Activated naive CD8-positive, alpha-beta T cell (primary cell): Measurements from ENCODE around the gene TTC39B.

Experiments used
- H3K27ac Mint-ChIP-seq: one replicate; pipeline ENCODE4 v1.8.0; 2021; ENCODE audit warnings: mixed read lengths
- H3K27me3 Mint-ChIP-seq: one replicate; pipeline ENCODE4 v1.8.0; 2021; ENCODE audit warnings: mixed read lengths
- H3K36me3 Mint-ChIP-seq: one replicate; pipeline ENCODE4 v1.8.0; 2021; ENCODE audit warnings: mixed read lengths
- H3K4me1 Mint-ChIP-seq: one replicate; pipeline ENCODE4 v1.8.0; 2021; ENCODE audit warnings: low read depth, mixed read lengths
- H3K4me3 Mint-ChIP-seq: one replicate; pipeline ENCODE4 v1.8.0; 2021; ENCODE audit warnings: mild to moderate bottlenecking, mixed read lengths
- H3K9me3 Mint-ChIP-seq: one replicate; pipeline ENCODE4 v1.8.0; 2021; ENCODE audit warnings: low read depth, mixed read lengths

Gene TTC39B

DNA sequence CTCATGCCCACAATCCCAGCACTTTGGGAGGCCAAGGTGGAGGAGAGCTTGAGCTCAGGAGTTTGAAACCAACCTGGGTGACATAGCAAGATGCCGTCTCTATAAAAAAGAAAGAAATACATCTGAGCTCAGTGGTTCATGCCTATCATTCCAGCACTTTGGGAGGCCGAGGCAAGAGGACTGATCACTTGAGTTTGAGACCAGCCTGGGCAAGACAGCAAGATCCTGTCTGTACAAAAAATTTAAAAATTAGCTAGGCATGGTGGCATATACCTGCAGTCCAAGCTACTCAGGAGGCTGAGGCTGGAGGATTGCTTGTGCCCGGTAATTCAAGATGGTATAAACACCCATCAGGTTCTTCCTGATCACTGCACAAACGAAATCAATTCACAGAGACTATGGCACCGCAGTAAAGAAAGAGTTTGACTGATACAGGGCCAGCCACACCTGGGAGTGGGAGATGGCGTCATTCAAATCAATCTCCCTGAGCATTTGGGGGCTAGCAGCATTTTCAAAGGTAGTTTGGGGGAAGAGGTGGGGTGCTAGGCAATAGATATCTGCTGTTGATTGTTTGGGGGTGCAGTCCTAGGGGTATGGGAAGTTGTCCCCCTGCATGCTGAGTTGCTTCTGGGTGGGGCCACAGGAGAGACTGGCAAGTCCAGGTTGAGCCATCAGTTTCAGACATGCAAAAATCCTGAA lies 169.2 kb downstream of the TTC39B start:
- peaks cover 5% of the 10 kb centered on the region for H3K4me1 Mint-ChIP-seq
- H3K27me3 Mint-ChIP-seq: no peaks in the 10 kb centered on the region
- H3K4me3 Mint-ChIP-seq: no peak overlapping the region
- no peaks in the 10 kb centered on the region for H3K36me3 Mint-ChIP-seq
- H3K27ac Mint-ChIP-seq: no peak overlapping the region
- no peaks in the 10 kb centered on the region for H3K9me3 Mint-ChIP-seq

DNA sequence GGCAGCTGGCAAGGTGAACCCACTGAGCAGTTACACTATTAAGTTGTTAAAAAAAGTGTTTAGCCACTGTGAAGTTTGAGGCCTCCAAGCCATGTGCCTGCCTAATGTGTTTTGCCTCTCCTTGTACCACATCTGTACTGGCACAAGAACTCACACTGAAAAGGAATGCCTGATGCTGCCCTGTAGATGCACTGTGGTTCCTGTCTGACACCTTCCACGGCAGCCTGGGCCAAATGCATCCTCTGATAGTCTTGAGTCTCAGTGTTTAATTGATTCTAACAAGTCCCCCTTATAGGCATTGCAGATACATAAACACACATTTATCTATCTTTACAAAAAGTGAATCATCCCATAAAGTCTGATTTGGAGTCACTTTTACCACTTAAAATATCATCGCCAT lies 169.9 kb downstream of the TTC39B start:
- H3K36me3 Mint-ChIP-seq: no peaks in the 10 kb centered on the region
- no peak overlapping the region for H3K27ac Mint-ChIP-seq
- H3K4me3 Mint-ChIP-seq: no peak overlapping the region

DNA sequence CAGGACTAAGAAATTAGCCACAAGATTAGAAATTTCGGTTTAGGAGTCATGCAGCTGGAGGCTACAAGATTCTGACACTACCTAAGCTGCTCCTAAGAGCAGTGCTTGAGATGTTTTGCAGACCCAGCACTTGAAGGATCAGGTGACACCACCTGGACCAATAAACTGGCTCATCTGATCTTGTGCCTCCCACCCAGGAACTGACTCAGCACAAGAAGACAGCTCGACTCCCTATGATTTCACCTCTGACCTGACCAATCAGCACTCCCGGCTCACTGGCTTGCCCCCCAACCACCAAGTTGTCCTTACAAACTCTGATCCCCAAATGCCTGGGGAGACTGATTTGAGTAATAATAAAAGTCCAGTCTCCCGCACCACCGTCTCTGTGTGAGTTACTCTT lies 170.4 kb downstream of the TTC39B start:
- H3K4me3 Mint-ChIP-seq: no peak overlapping the region
- no peaks in the 10 kb centered on the region for H3K27me3 Mint-ChIP-seq
- H3K9me3 Mint-ChIP-seq: no peaks in the 10 kb centered on the region
- no peak overlapping the region for H3K27ac Mint-ChIP-seq
- no peaks in the 10 kb centered on the region for H3K36me3 Mint-ChIP-seq
- peaks cover 4% of the 10 kb centered on the region for H3K4me1 Mint-ChIP-seq

More for the DNA sequence above, 169.9 kb downstream of the TTC39B start:
- no peaks in the 10 kb centered on the region for H3K27me3 Mint-ChIP-seq
- H3K4me1 Mint-ChIP-seq: peaks cover 4% of the 10 kb centered on the region
- H3K9me3 Mint-ChIP-seq: no peaks in the 10 kb centered on the region

DNA sequence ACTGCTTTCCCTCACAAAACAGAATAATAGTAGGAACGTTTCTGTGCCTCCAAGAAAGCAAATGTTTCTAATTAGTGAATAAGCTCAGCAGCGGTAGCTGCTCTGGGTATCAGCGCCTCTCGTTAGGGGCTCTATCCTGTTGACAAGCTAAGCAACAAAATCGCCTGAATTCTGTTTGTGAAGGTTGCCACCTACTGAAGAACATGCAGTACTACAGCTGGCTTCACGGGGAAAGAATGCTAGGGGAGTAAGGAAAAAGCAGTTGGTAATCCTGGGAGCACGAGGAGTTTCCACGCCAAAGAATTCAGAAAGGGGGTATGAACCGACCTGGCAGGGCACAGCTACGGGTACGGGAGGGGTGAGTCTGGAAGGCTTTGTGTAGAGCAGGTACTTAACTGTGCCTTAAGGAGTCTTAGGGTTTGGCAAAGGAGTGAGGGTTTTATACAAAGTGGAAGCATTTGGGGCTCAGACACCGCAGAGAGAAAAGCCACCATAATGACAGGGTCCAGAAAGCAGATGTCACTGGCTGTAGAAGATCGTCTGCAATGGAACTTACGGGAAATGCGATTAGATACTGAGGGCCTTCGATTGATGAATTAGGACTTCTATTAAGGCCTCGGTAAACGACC lies 171.7 kb downstream of the TTC39B start:
- Mint-ChIP-seq H3K36me3 (no peaks in the 10 kb centered on the region), H3K9me3 (no peaks in the 10 kb centered on the region), H3K4me3 (no peak overlapping the region), H3K4me1 (peaks cover 4% of the 10 kb centered on the region), H3K27ac (no peak overlapping the region), H3K27me3 (no peaks in the 10 kb centered on the region)

DNA sequence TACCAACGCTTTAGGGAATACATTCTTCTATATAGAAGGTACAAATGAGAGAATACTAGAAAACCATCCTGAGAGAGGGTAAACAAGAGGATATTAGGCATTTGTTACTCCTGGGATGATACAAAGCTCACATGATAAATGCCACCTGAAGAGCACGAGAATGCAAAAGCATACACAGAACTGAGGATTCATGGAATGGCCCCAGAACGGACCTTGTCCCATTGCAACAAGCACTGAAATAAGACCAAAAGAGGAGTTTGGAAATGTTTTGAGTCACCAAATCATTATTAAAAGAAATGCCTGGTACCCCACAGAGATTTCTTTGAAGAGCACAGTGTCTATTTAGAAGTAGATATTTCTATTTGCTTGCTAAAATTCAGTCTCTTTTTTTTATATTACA lies 173.5 kb downstream of the TTC39B start:
- H3K27ac Mint-ChIP-seq: no peak overlapping the region
- H3K4me1 Mint-ChIP-seq: peaks cover 4% of the 10 kb centered on the region
- H3K27me3 Mint-ChIP-seq: no peaks in the 10 kb centered on the region
- no peaks in the 10 kb centered on the region for H3K36me3 Mint-ChIP-seq
- H3K4me3 Mint-ChIP-seq: no peak overlapping the region
- no peaks in the 10 kb centered on the region for H3K9me3 Mint-ChIP-seq

DNA sequence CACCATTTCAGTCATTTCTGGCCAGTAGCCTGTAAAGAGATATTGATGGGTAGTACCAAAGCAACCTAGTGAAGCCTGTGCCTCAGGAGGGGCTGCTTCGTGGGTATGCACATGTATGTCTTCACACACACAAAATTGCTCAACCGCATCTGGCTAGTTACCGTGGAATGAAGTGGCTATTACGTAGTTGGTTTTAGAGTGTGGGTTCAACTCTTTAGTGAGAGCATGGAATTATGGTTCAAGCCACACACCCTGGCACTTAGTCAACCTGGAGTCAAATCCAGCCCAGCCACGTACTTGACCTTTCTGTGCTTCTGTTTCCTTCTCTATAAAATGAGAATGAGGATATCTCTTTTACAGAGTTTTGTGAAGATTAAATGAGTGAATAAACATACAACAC lies 174.9 kb downstream of the TTC39B start:
- Mint-ChIP-seq H3K9me3 (no peaks in the 10 kb centered on the region), H3K4me1 (peaks cover 4% of the 10 kb centered on the region), H3K36me3 (no peaks in the 10 kb centered on the region), H3K27me3 (no peaks in the 10 kb centered on the region), H3K27ac (no peak overlapping the region), H3K4me3 (no peak overlapping the region)

DNA sequence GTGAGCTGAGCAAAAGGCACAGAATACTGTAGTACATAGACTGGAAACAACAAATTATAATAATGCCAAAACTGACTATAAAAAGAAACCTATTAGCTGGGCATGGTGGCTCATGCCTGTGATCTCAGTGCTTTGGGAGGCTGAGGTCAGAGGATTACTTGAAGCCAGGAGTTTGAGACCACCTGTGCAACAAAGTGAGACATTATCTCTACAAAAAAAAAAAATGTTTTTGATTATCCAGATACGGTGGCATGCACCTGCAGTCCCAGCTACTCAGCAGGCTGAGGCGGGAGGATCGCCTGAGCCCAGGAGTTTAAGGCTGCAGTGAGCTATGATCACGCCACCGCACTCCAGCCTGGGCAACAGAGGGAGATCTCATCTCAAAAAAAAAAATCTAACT lies 175.9 kb downstream of the TTC39B start:
- peaks cover 4% of the 10 kb centered on the region for H3K4me1 Mint-ChIP-seq
- H3K9me3 Mint-ChIP-seq: no peaks in the 10 kb centered on the region
- no peak overlapping the region for H3K4me3 Mint-ChIP-seq
- H3K27ac Mint-ChIP-seq: no peak overlapping the region
- H3K27me3 Mint-ChIP-seq: peaks cover 2% of the 10 kb centered on the region
- no peaks in the 10 kb centered on the region for H3K36me3 Mint-ChIP-seq

DNA sequence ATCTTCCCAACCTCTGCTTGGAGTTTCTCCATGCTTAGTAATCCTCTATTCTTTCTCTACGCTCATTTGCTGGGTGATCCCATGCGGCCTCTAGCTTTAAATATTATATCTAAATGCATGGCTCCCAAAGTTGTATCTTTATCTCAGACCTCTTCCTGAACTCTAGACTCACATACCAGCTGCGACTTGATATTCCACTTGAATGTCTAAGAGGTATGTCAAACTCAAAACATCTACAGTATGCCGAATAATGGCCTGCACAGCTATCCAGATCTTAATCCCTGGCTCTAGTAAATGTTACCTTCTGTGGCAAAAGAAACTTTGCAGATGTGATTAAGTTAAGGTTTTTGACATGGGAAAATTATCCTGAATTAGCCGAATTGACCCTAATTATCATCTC lies 179.2 kb downstream of the TTC39B start:
- H3K4me1 Mint-ChIP-seq: no peaks in the 10 kb centered on the region
- H3K36me3 Mint-ChIP-seq: no peaks in the 10 kb centered on the region
- no peak overlapping the region for H3K27ac Mint-ChIP-seq
- H3K27me3 Mint-ChIP-seq: peaks cover 8% of the 10 kb centered on the region
- H3K4me3 Mint-ChIP-seq: no peak overlapping the region
- H3K9me3 Mint-ChIP-seq: no peaks in the 10 kb centered on the region

DNA sequence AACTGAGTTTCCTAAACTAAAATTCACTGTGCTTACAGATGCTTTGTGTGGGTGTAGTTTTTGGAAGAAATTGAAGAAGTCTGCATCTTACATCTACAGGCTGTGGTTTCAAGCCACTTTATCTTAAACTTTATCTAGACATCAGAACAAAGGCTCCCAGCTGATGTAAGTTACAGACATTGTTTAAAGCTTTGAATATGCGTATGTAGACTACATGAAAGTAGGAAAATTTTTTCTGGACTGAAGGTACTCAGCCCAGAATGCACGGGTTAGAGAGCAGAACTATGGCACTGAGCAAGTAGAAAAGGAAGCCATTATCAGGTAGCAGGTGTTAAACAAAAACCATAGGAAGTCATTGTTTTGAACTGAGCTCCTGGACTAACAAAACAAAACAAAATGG lies 185.4 kb downstream of the TTC39B start:
- H3K27ac Mint-ChIP-seq: no peak overlapping the region
- H3K27me3 Mint-ChIP-seq: peaks cover 7% of the 10 kb centered on the region
- H3K4me3 Mint-ChIP-seq: no peak overlapping the region
- no peaks in the 10 kb centered on the region for H3K36me3 Mint-ChIP-seq
- peaks cover 12% of the 10 kb centered on the region for H3K4me1 Mint-ChIP-seq
- no peaks in the 10 kb centered on the region for H3K9me3 Mint-ChIP-seq

DNA sequence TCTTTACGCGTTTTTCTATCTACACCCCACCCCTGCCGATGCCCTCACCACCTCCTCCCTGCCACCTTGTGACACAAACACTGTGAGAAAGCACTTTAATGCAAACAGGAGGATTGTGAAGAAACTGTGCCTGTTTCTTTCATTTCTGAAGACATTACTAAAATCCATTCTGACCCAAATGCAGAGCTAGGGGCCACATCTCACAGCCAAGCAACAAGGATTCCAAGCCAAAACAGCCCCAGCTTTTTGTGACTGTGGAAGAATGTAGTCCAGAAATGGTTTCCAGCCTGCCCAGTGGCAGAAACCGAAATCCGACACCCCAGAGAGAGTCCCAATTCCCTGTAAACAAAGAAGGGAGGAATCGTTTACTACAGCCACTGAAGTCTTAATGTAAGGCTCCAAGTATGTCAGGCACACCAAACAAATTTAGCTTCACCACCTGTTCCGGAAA lies 190.9 kb downstream of the TTC39B start:
- Mint-ChIP-seq H3K36me3 (no peaks in the 10 kb centered on the region), H3K4me1 (peaks cover under 1% of the 10 kb centered on the region)

DNA sequence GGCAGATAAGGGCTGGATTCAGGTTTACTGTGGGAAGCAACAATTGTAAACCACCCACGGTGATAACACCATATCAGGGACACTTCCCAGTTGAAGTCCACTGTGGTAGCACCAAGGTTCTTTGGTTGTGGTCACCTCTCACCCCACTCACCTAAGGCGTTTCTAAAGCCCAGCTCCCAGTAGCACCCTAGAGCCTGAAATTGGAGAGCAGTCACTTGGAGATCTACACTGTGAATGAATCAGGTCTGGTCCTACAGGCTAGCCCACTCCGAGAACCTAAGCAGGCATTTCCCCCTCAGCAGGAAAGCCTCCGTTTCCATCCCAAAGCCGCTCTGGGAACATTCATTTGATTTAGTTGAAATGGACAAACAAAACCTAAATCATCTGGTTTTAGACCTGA lies 191.3 kb downstream of the TTC39B start:
- Mint-ChIP-seq H3K4me1 (no peaks in the 10 kb centered on the region), H3K27ac (no peak overlapping the region), H3K9me3 (no peaks in the 10 kb centered on the region), H3K27me3 (peaks cover 1% of the 10 kb centered on the region), H3K36me3 (no peaks in the 10 kb centered on the region), H3K4me3 (no peak overlapping the region)

More for the DNA sequence above, 190.9 kb downstream of the TTC39B start:
- no peak overlapping the region for H3K4me3 Mint-ChIP-seq
- H3K27me3 Mint-ChIP-seq: peaks cover 1% of the 10 kb centered on the region
- no peak overlapping the region for H3K27ac Mint-ChIP-seq
- no peaks in the 10 kb centered on the region for H3K9me3 Mint-ChIP-seq

DNA sequence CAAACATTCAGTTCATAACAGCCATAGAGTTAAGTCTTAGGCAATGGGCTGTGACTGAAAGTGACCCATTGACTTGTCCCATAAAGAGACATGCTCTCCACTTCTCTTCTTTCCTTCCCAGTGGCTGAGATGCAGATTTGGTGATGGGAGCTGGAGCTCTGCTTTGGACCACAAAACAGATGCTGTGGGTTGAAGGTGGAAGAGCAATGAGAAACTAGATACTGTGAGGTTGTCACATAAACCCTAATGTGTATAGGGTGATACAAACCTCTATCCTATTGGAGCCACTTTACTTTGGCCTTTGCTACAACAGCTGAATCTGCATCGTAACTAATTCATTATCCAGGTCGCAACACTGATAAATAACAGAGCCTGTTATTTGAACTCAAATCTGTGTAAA lies 192.0 kb downstream of the TTC39B start:
- no peak overlapping the region for H3K4me3 Mint-ChIP-seq

More for the DNA sequence above, 192.0 kb downstream of the TTC39B start:
- Mint-ChIP-seq H3K9me3 (no peaks in the 10 kb centered on the region), H3K27ac (no peak overlapping the region), H3K27me3 (peaks cover 1% of the 10 kb centered on the region), H3K36me3 (no peaks in the 10 kb centered on the region), H3K4me1 (no peaks in the 10 kb centered on the region)
